22Rv1 (cell line): ENCODE measurements around the gene GALP.

Experiments used
- H3K27ac ChIP-seq: fragments of 450-650 bp; 2 replicates; pipeline ENCODE4 v1.5.1; 2017
- CTCF ChIP-seq: fragments of 450-650 bp; IDR thresholded peaks from 2 replicates; pipeline ENCODE4 v1.5.1; 2017; ENCODE audit warnings: mild to moderate bottlenecking
- ZFX ChIP-seq: fragments of 450-650 bp; IDR thresholded peaks from 2 replicates; pipeline ENCODE4 v1.6.1; 2017; ENCODE audit warnings: antibody characterized with exemption, borderline replicate concordance

Gene GALP

DNA sequence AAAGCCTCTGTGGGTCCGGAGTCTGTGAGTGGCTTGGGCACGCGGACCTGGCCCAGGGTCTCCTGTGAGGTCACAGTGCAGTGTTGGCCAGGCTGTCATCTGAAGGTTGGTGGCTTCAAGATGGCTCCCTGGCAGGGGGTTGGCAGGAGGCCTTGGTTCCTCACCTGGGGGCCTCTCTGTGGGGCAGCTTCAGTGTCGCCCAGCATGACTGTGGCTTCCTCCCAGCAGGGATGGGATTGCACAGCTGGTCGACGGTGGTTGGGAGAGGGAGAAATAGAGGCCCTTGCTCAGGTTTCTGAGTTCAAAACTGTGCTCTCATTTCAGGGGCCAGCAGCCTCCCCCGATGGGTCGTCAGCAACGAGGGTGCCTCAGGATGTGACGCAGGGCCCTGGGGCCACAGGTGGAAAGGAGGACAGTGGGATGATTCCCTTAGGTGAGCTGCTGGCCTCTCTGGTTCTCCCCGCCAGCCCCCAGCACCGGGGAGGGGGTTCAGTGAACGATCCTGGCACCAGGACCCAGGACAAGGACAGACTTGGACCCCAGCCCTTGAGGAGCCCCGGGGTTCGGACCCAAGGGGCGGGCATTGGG lies 17.5 kb upstream of the GALP start:
- no peak for TF ChIP-seq CTCF
- no peak for TF ChIP-seq ZFX
- no peak overlapping the region for H3K27ac ChIP-seq

GRCh38 chr19:56159009-56159559 lies 16.7 kb upstream of the GALP start:
- TF ChIP-seq ZFX (no peak), CTCF (no peak)

DNA sequence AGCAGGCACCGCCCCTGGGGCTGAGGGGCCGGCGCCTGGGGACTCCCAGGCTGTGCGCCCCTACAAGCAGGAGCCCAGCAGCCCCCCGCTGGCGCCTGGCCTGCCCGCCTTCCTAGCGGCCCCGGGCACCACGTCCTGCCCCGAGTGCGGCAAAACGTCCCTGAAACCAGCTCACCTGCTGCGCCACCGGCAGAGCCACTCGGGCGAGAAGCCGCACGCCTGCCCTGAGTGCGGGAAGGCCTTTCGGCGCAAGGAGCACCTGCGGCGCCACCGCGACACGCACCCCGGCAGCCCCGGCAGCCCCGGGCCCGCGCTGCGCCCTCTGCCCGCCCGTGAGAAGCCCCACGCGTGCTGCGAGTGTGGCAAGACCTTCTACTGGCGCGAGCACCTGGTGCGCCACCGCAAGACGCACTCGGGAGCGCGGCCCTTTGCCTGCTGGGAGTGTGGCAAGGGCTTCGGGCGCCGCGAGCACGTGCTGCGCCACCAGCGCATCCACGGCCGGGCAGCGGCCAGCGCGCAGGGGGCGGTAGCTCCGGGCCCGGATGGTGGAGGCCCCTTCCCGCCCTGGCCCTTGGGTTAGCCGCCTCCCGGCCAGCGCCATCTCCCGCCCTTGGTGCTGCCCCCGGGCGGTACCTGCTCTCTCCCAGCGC lies 16.1 kb upstream of the GALP start:
- TF ChIP-seq CTCF (no peak), ZFX (no peak)
- no peak overlapping the region for H3K27ac ChIP-seq

More at GRCh38 chr19:56159009-56159559, 16.7 kb upstream of the GALP start:
- no peak overlapping the region for H3K27ac ChIP-seq

GRCh38 chr19:56161534-56161933 lies 14.3 kb upstream of the GALP start:
- TF ChIP-seq CTCF, result no peak
- no peak overlapping the region for H3K27ac ChIP-seq

DNA sequence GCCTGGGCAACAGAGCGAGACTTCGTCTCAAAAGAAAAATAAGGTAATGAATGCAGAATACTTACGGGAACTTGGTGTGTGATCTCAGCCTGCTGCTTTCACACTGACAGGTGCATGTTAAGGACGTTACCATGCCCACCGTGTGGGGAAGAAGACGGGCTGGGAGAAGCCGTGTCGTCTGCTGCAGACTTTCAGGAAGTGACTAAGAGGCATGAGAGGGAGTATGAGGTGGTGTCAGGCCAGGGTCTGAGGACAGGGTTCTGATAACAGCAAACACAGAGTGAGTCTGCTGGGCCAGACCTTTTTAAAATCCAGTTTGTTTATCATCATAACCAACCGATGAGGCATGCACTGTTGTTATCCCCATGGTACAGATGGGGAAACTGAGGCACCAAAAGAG lies 13.6 kb upstream of the GALP start:
- no peak overlapping the region for H3K27ac ChIP-seq
- no peak for TF ChIP-seq ZFX

- TF ChIP-seq ZFX (no peak), CTCF (no peak)
- H3K27ac ChIP-seq, result no peak overlapping the region
Measured at GRCh38 chr19:56163097-56163496, 12.7 kb upstream of the GALP start.

DNA sequence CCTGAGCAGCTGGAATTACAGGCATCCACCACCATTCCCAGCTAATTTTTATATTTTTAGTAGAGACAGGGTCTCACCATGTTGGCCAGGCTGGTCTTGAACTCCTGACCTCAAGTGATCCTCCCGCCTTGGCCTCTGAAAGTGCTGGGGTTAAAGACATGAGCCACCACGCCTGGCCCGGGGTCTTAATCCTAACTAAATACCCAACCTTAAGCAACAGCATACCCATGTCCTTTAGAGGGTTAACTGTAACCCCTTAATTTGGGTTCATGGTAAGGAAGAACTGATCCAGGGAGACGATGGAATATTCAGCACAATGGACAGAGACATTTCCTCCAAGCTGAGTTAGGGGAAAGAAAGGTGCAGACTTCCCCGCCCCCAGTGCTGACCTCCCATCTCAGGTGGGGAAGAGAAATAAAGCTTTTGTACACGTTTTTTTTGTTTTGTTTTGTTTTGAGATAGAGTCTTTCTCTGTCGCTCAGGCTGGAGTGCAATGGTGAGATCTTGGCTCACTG lies 8.7 kb upstream of the GALP start:
- TF ChIP-seq CTCF (no peak), ZFX (no peak)
- H3K27ac ChIP-seq, result no peak overlapping the region
